OCI-LY7 (cell line): Measurements from ENCODE around the gene POM121L2.

ENCODE experiments used
- CTCF ChIP-seq: fragments of 200-600 bp; sonication (generic); conservative IDR thresholded peaks from 2 replicates; pipeline ENCODE4 v1.5.1; 2014; ENCODE audit warnings: mild to moderate bottlenecking, antibody characterized with exemption, low read length, moderate library complexity, mixed read lengths
- EZH2phosphoT487 ChIP-seq: fragments of 200-600 bp; sonication (generic); IDR thresholded peaks from 2 replicates; pipeline ENCODE4 v1.6.1; 2018; ENCODE audit warnings: low read depth, borderline replicate concordance, mild to moderate bottlenecking, mixed run types, antibody characterized with exemption, low read length, moderate library complexity, mixed read lengths

DNA sequence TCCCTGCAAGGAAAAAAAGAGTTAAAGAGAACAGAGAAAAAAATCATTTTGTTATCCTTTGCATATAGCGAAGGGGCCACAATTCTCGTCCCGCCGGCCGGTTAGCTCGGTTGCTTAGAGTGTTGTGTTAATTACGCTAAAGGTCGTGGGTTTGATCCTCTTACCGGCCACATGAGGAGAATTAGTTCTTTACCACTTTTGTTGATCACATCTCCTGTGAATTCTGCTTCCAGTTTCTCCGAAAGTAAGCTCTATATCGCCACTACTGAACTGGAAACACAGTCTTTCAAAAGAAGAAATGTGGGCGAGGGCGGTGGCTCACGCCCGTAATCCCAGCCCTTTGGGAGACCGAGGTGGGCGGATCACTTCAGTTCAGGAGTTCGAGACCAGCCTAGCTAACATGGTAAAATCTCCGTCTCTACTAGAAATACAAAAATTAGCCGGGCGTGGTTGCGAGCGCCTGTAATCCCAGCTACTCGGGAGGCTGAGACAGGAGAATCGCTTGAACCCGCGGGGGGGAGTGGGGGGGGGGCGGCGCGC, 51.2 kb downstream of the POM121L2 start:
- no peak for TF ChIP-seq CTCF
- TF ChIP-seq EZH2phosphoT487 = no peak
